Endothelial cell of umbilical vein (primary cell): ENCODE measurements around the gene LONP2. TPM values are rescaled to one million over a fixed set of nuclear protein-coding genes. Genes with fewer than 3 reads are reported as not detected.

ENCODE experiments used
- BruUV-seq: library from RNA; stranded (reverse); fragments of 400-500 nt; replicated peaks from 2 replicates; lab custom pipeline; 2021; lab: Mats Ljungman, UMichigan
- CTCF ChIA-PET: fragments of 300-600, 350-600 bp; sonication (Branson Sonifier 250); formaldehyde crosslinking; loops from one replicate; lab custom pipeline; 2021; ENCODE audit warnings: antibody characterized with exemption, inconsistent platforms; lab: Charles Lee
- POLR2A ChIA-PET: fragments of 300-600, 350-600 bp; sonication (Branson Sonifier 250); formaldehyde crosslinking; loops from one replicate; lab custom pipeline; 2021; ENCODE audit warnings: antibody characterized with exemption, inconsistent platforms; lab: Charles Lee
- DNase-seq: peaks from one replicate; pipeline ENCODE4 v3.0.0-alpha.2; 2011; ENCODE audit warnings: low read depth, low spot score
- FAIRE-seq: peaks from 2 replicates; lab custom pipeline; 2011; peaks lifted over from hg19 to GRCh38; lab: Jason Lieb, UNC
- H2AFZ ChIP-seq: 2 replicates; pipeline ENCODE4 v1.6.0; 2012; ENCODE audit warnings: low read depth, low read length, control low read depth, inconsistent platforms
- H3K27ac ChIP-seq: 2 replicates; pipeline ENCODE4 v1.5.1; 2011; ENCODE audit warnings: low read depth, mild to moderate bottlenecking, control low read depth, low read length, moderate library complexity; ENCODE audit not compliant: insufficient read depth
- H3K27me3 ChIP-seq, 2 experiments: 2 replicates each; pipeline versions ENCODE4 v1.6.0 to v1.6.1; 2011; ENCODE audit warnings: low read length in 2 of 2, mixed read lengths in 1 of 2; ENCODE audit not compliant: control insufficient read depth in 2 of 2, insufficient read depth in 2 of 2
- H3K36me3 ChIP-seq, 2 experiments: 2 replicates in 1 of 2; 3 replicates in 1 of 2; pipeline ENCODE4 v1.5.1; 2011; ENCODE audit warnings: low read length in 2 of 2, mild to moderate bottlenecking in 1 of 2, moderate library complexity in 1 of 2; ENCODE audit not compliant: control insufficient read depth in 2 of 2, insufficient read depth in 2 of 2; ENCODE audit errors: extremely low read depth in 1 of 2
- H3K4me1 ChIP-seq: 3 replicates; pipeline ENCODE4 v1.5.1; 2011; ENCODE audit warnings: mild to moderate bottlenecking, low read length; ENCODE audit not compliant: control insufficient read depth, insufficient read depth; ENCODE audit errors: extremely low read depth
- H3K4me2 ChIP-seq: 2 replicates; pipeline ENCODE4 v1.6.1; 2011; ENCODE audit warnings: low read length, control low read depth, mixed read lengths; ENCODE audit not compliant: insufficient read depth
- H3K4me3 ChIP-seq, 3 experiments: fragments of 200-600 bp in 1 of 3; sonication (generic), shearing (Covaris generic) in 1 of 3; replicated peaks in 1 of 3; 2 replicates each; pipeline ENCODE4 v1.5.1; 2011 to 2016; ENCODE audit warnings: control low read depth in 3 of 3, low read length in 3 of 3, mild to moderate bottlenecking in 2 of 3, inconsistent platforms in 1 of 3, low read depth in 1 of 3, moderate library complexity in 1 of 3; ENCODE audit not compliant: insufficient read depth in 1 of 3
- H3K79me2 ChIP-seq: 2 replicates; pipeline ENCODE4 v1.6.0; 2012; ENCODE audit warnings: low read length, inconsistent platforms; ENCODE audit not compliant: control insufficient read depth, insufficient read depth
- H3K9ac ChIP-seq: replicated peaks from 2 replicates; pipeline ENCODE3; 2011; ENCODE audit warnings: low read length, control low read depth; ENCODE audit not compliant: insufficient read depth; ENCODE audit errors: extremely low read depth
- H3K9me1 ChIP-seq: replicated peaks from 3 replicates; pipeline ENCODE4 v1.6.0; 2011; ENCODE audit warnings: mild to moderate bottlenecking, low read length; ENCODE audit not compliant: control insufficient read depth, insufficient read depth; ENCODE audit errors: extremely low read depth
- H3K9me3 ChIP-seq: replicated peaks from 2 replicates; pipeline ENCODE4 v1.5.1; 2012; ENCODE audit warnings: low read length, inconsistent platforms; ENCODE audit not compliant: control insufficient read depth, insufficient read depth
- H4K20me1 ChIP-seq: replicated peaks from 2 replicates; pipeline ENCODE3; 2011; ENCODE audit warnings: mild to moderate bottlenecking, low read length; ENCODE audit not compliant: control insufficient read depth, insufficient read depth; ENCODE audit errors: extremely low read depth
- EZH2 ChIP-seq: IDR thresholded peaks from 2 replicates; pipeline ENCODE4 v1.6.1; 2012; ENCODE audit warnings: borderline replicate concordance, low read depth, mild to moderate bottlenecking, moderate library complexity, low read length, inconsistent platforms; ENCODE audit not compliant: severe bottlenecking
- FOS ChIP-seq: IDR thresholded peaks from 2 replicates; pipeline ENCODE4 v1.6.1; 2011; ENCODE audit warnings: mild to moderate bottlenecking, low read length, moderate library complexity, borderline replicate concordance; ENCODE audit not compliant: insufficient read depth
- GATA2 ChIP-seq: IDR thresholded peaks from 2 replicates; pipeline ENCODE4 v1.7.0; 2011; ENCODE audit warnings: low read depth, mild to moderate bottlenecking, moderate library complexity, mixed read lengths, low read length; ENCODE audit not compliant: insufficient read length, insufficient read depth
- JUN ChIP-seq: IDR thresholded peaks from 2 replicates; pipeline ENCODE4 v1.6.1; 2011; ENCODE audit warnings: borderline replicate concordance, low read depth; ENCODE audit not compliant: insufficient read length, insufficient read depth
- MYC ChIP-seq: IDR thresholded peaks from one replicate; pipeline ENCODE4 v1.6.1; 2011; ENCODE audit warnings: mild to moderate bottlenecking, low read depth, low read length
- POLR2A ChIP-seq: IDR thresholded peaks from 2 replicates; pipeline ENCODE4 v1.6.1; 2012; ENCODE audit warnings: low read depth, mild to moderate bottlenecking, control low read depth, low read length
- POLR2AphosphoS5 ChIP-seq: IDR thresholded peaks from 2 replicates; pipeline ENCODE4 v1.6.1; 2012; ENCODE audit warnings: low read depth, mild to moderate bottlenecking, control low read depth, low read length, moderate library complexity; ENCODE audit not compliant: insufficient read depth
- dilution Hi-C: fragments of 300-500 bp; cut with MboI; formaldehyde crosslinking; loops from one replicate; pipeline ENCODE4 v1.15.0; 2019; ENCODE audit warnings: low sequenced_read_pairs; ENCODE audit not compliant: extremely low pct_ligation_motif_present
- intact Hi-C: fragments of 100-400 bp; cut with micrococcal nuclease; formaldehyde crosslinking; loops from one replicate; pipeline ENCODE4 v1.10.0; 2022
- polyA plus RNA-seq, 4 experiments: library from polyadenylated mRNA; depleted of rRNA in 3 of 4; stranded (reverse) in 3 of 4; unstranded in 1 of 4; fragments of >200 nt; gene quantifications; 2 replicates each; pipeline versions ENCODE4 v1.2.1 to v1.2.3, GENCODE V29; 2011 to 2012; ENCODE audit warnings: missing spikeins in 1 of 4
- total RNA-seq: library from RNA; stranded (reverse); gene quantifications from 2 replicates; pipeline ENCODE4 v1.2.3, GENCODE V29; 2021
- TF ChIP-seq, protein P1 (sequence below): IDR thresholded peaks from 2 replicates; pipeline ENCODE4 v1.6.1; 2011; ENCODE audit not compliant: insufficient read depth, insufficient read length
- TF ChIP-seq, protein P2 (sequence below), 2 donors: IDR thresholded peaks; 1 replicate in 1 of 2; 2 replicates in 1 of 2; pipeline ENCODE4 v1.5.1; 2011; ENCODE audit warnings: low read length in 2 of 2, mild to moderate bottlenecking in 2 of 2, moderate library complexity in 2 of 2, control low read depth in 1 of 2, inconsistent platforms in 1 of 2, low read depth in 1 of 2; ENCODE audit not compliant: insufficient read depth in 1 of 2; ENCODE audit errors: extremely low read depth in 1 of 2

LONP2 gene
- total and polyA plus RNA-seq, 2 donors (not counting 3 experiments of a cell fraction or from before 2014, with no cell fraction given): 13.5 to 38.4 TPM

DNA sequence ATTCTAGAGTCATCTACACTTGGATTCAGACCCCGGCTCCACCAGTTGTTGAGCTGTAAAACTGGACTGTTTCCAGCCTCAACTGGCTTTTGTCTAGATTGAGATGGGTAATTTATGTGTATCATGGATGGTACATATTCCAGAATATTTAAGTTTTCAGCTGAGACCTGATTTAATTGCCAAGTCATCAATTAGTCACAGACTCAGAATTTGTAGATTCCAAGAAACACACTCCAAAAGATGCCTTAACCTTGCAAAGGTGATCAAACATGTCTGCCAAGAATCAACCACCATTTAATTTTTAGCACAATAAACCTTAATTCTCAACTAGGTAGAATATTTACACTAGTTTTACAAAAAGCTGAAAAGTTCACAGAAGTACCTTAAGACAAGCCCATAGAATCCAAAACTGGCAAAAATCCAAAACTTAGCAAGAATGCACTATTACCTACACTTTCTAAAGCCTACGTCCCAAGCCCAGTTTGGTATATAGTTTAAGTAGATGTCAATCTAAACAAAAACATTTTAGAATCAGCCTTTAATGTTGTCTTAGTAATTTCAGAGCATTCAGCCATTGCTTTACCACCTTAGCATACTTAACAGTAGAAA lies 123.4 kb downstream of the LONP2 start:
- H3K9ac ChIP-seq: no peak overlapping the region
- ChIA-PET CTCF (interaction anchor here (0.8 to 5.3 kb wide), 6 partner anchors 9 to 263 kb away, joined by 3 to 39 read pairs (median 11); partner anchors contain the start of gene SIAH1), POLR2A (no interaction called here)
- no peaks in the 10 kb centered on the region for H3K9me1 ChIP-seq
- peaks cover 88% of the 10 kb centered on the region for H3K79me2 ChIP-seq
- peaks cover 14% of the 10 kb centered on the region for H3K4me1 ChIP-seq
- peaks cover 14% of the 10 kb centered on the region for H4K20me1 ChIP-seq
- no peak overlapping the region for H3K27ac ChIP-seq
- no peak for FAIRE-seq
- H3K4me2 ChIP-seq: no peak overlapping the region
- intact Hi-C loops (loop anchor here (5.0 to 10.0 kb wide), 3 partner anchors 175 to 1393 kb away; partner anchors contain the start of gene DNAJA2), dilution Hi-C loops (no loop called here)
- no peak overlapping the region for H3K4me3 ChIP-seq
- no peak for DNase-seq
- no peak for TF ChIP-seq POLR2AphosphoS5
- no peak for TF ChIP-seq POLR2A
- TF ChIP-seq, protein P1, sequence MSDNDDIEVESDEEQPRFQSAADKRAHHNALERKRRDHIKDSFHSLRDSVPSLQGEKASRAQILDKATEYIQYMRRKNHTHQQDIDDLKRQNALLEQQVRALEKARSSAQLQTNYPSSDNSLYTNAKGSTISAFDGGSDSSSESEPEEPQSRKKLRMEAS: no peak
- TF ChIP-seq MYC: no peak
- TF ChIP-seq JUN: no peak
- no peak for TF ChIP-seq GATA2
- TF ChIP-seq, protein P2, sequence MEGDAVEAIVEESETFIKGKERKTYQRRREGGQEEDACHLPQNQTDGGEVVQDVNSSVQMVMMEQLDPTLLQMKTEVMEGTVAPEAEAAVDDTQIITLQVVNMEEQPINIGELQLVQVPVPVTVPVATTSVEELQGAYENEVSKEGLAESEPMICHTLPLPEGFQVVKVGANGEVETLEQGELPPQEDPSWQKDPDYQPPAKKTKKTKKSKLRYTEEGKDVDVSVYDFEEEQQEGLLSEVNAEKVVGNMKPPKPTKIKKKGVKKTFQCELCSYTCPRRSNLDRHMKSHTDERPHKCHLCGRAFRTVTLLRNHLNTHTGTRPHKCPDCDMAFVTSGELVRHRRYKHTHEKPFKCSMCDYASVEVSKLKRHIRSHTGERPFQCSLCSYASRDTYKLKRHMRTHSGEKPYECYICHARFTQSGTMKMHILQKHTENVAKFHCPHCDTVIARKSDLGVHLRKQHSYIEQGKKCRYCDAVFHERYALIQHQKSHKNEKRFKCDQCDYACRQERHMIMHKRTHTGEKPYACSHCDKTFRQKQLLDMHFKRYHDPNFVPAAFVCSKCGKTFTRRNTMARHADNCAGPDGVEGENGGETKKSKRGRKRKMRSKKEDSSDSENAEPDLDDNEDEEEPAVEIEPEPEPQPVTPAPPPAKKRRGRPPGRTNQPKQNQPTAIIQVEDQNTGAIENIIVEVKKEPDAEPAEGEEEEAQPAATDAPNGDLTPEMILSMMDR (IDR thresholded peaks at IDR 0.05; ENCODE audit: extremely low read depth in 1 of 2, insufficient read depth in 1 of 2, low read depth in 1 of 2, low read length in 2 of 2): no peak
- TF ChIP-seq EZH2: no peak
- TF ChIP-seq FOS: no peak
- no TSS peak for BruUV-seq
- H3K27me3 ChIP-seq: no peaks in the 10 kb centered on the region
- no peak overlapping the region for H2AFZ ChIP-seq
- H3K9me3 ChIP-seq: no peaks in the 10 kb centered on the region
- no peaks in the 10 kb centered on the region for H3K36me3 ChIP-seq
